ENCODE results near the gene RBFOX1.

Gene RBFOX1

GRCh38 chr16:7372095-7372494, 39.5 kb downstream of the RBFOX1 start:
- in situ Hi-C loops (cut with MboI; ENCODE audit: low sequenced_read_pairs) = no loop called here

- in situ Hi-C loops (cut with MboI; ENCODE audit: low sequenced_read_pairs) = no loop called here
These were observed 41.1 kb downstream of the RBFOX1 start for GRCh38 chr16:7373776-7374175.

GRCh38 chr16:7374614-7375174, 42.0 kb downstream of the RBFOX1 start:
- in situ Hi-C loops (cut with MboI; ENCODE audit: low sequenced_read_pairs) = no loop called here

GRCh38 chr16:7376227-7376626, 43.6 kb downstream of the RBFOX1 start:
- in situ Hi-C loops (cut with MboI; ENCODE audit: low sequenced_read_pairs) = no loop called here

GRCh38 chr16:7377231-7377630, 44.6 kb downstream of the RBFOX1 start:
- in situ Hi-C loops (cut with MboI; ENCODE audit: low sequenced_read_pairs) = no loop called here

- in situ Hi-C loops (cut with MboI; ENCODE audit: low sequenced_read_pairs) = no loop called here
These were observed 45.5 kb downstream of the RBFOX1 start for GRCh38 chr16:7378024-7378695.

GRCh38 chr16:7380441-7380840, 47.8 kb downstream of the RBFOX1 start:
- in situ Hi-C loops (cut with MboI; ENCODE audit: low sequenced_read_pairs) = no loop called here

GRCh38 chr16:7380911-7381310, 48.3 kb downstream of the RBFOX1 start:
- in situ Hi-C loops (cut with MboI; ENCODE audit: low sequenced_read_pairs) = no loop called here

GRCh38 chr16:7381671-7382070, 49.0 kb downstream of the RBFOX1 start:
- in situ Hi-C loops (cut with MboI; ENCODE audit: low sequenced_read_pairs) = no loop called here

- in situ Hi-C loops (cut with MboI; ENCODE audit: low sequenced_read_pairs) = no loop called here
These were observed 49.9 kb downstream of the RBFOX1 start for GRCh38 chr16:7382521-7382920.

- in situ Hi-C loops (cut with MboI; ENCODE audit: low sequenced_read_pairs) = no loop called here
These were observed 58.3 kb downstream of the RBFOX1 start for GRCh38 chr16:7390974-7391373.

GRCh38 chr16:7391694-7392093, 59.0 kb downstream of the RBFOX1 start:
- in situ Hi-C loops (cut with MboI; ENCODE audit: low sequenced_read_pairs) = no loop called here

- in situ Hi-C loops (cut with MboI; ENCODE audit: low sequenced_read_pairs) = no loop called here
These were observed 59.6 kb downstream of the RBFOX1 start for GRCh38 chr16:7392206-7392605.

- in situ Hi-C loops (cut with MboI; ENCODE audit: low sequenced_read_pairs) = no loop called here
These were observed 61.0 kb downstream of the RBFOX1 start for GRCh38 chr16:7393680-7394079.

- in situ Hi-C loops (cut with MboI; ENCODE audit: low sequenced_read_pairs) = no loop called here
These were observed 62.2 kb downstream of the RBFOX1 start for GRCh38 chr16:7394720-7395336.

- in situ Hi-C loops (cut with MboI; ENCODE audit: low sequenced_read_pairs) = no loop called here
These were observed 65.3 kb downstream of the RBFOX1 start for GRCh38 chr16:7397901-7398300.

- in situ Hi-C loops (cut with MboI; ENCODE audit: low sequenced_read_pairs) = no loop called here
These were observed 65.9 kb downstream of the RBFOX1 start for GRCh38 chr16:7398536-7398935.

GRCh38 chr16:7399296-7399695, 66.7 kb downstream of the RBFOX1 start:
- in situ Hi-C loops (cut with MboI; ENCODE audit: low sequenced_read_pairs) = no loop called here

GRCh38 chr16:7400117-7400890, 67.7 kb downstream of the RBFOX1 start:
- in situ Hi-C loops (cut with MboI; ENCODE audit: low sequenced_read_pairs) = no loop called here

- in situ Hi-C loops (cut with MboI; ENCODE audit: low sequenced_read_pairs) = no loop called here
These were observed 71.6 kb downstream of the RBFOX1 start for GRCh38 chr16:7404217-7404616.

- in situ Hi-C loops (cut with MboI; ENCODE audit: low sequenced_read_pairs) = no loop called here
These were observed 72.5 kb downstream of the RBFOX1 start for GRCh38 chr16:7405166-7405565.

Data from HL-60/S4 treated with phorbol 12-myristate 13-acetate at 8.2 ng/mL for 4 days and 3 days (cell line).